HG02588 (cell line): Measurements from ENCODE around the gene SGTA.

Experiments used
- ATAC-seq: cut with Tn5 transposase; IDR thresholded peaks from one replicate; pipeline ENCODE4 v1.9.1; 2021; ENCODE audit warnings: mild to moderate bottlenecking, moderate library complexity; ENCODE audit not compliant: unreplicated experiment

Gene SGTA

GRCh38 chr19:2774083-2774679 lies 8.9 kb downstream of the SGTA start:
- ATAC-seq = no peak

- no peak for ATAC-seq
Measured at GRCh38 chr19:2771786-2772674, 11.0 kb downstream of the SGTA start.

GRCh38 chr19:2770055-2771013 lies 12.7 kb downstream of the SGTA start:
- ATAC-seq = no peak

- no peak for ATAC-seq
Measured at GRCh38 chr19:2769218-2769617, 13.9 kb downstream of the SGTA start.

GRCh38 chr19:2768365-2769132 lies 14.5 kb downstream of the SGTA start:
- no peak for ATAC-seq

- ATAC-seq = no peak
Measured at GRCh38 chr19:2767688-2768087, 15.4 kb downstream of the SGTA start.

- no peak for ATAC-seq
Measured at GRCh38 chr19:2766594-2767372, 16.3 kb downstream of the SGTA start.

GRCh38 chr19:2765376-2765775 lies 17.7 kb downstream of the SGTA start:
- no peak for ATAC-seq

GRCh38 chr19:2764945-2765344 lies 18.1 kb downstream of the SGTA start:
- ATAC-seq = no peak

GRCh38 chr19:2763687-2764086 lies 19.4 kb downstream of the SGTA start:
- ATAC-seq = no peak

- no peak for ATAC-seq
Measured at GRCh38 chr19:2762783-2763496, 20.1 kb downstream of the SGTA start.

GRCh38 chr19:2761876-2762782 lies 20.9 kb downstream of the SGTA start:
- no peak for ATAC-seq

GRCh38 chr19:2761309-2761677 lies 21.8 kb downstream of the SGTA start:
- ATAC-seq = no peak

GRCh38 chr19:2759965-2760364 lies 23.1 kb downstream of the SGTA start:
- ATAC-seq = no peak

- no peak for ATAC-seq
Measured at GRCh38 chr19:2759362-2759761, 23.7 kb downstream of the SGTA start.

GRCh38 chr19:2758601-2759313 lies 24.3 kb downstream of the SGTA start:
- no peak for ATAC-seq
